ENCODE measurements around the gene GPRC5B. TPM values are rescaled to one million over a fixed set of nuclear protein-coding genes. Genes with fewer than 3 reads are reported as not detected.

GPRC5B gene
- total and polyA plus RNA-seq, 2 of the 8 experiments (the other 6 are each of a cell fraction or from before 2014, with no cell fraction given): 106 to 160 TPM

- H2BK15ac ChIP-seq (ENCODE audit: low read length): no peak overlapping the region
- peak overlapping the region; percentile 57; the same call in 1 of the 2 replicates for H2BK20ac ChIP-seq (ENCODE audit: low read length)
- peak overlapping the region; percentile 42 for H2AK5ac ChIP-seq (ENCODE audit: low read depth, low read length)
- H3K56ac ChIP-seq (replicated peaks; ENCODE audit: insufficient read length, low read depth, low read length): peak overlapping the region; percentile 50
- H3K14ac ChIP-seq (ENCODE audit: insufficient read length): no peak overlapping the region
- no peaks in the 10 kb centered on the region for H3K27me3 ChIP-seq (replicated peaks in 1 of 4; ENCODE audit: control insufficient read depth in 3 of 4, extremely low read depth in 1 of 4, insufficient read depth in 3 of 4, low read length in 3 of 4)
- peaks cover 19 to 47% (median 41%) of the 10 kb centered on the region in 4 experiments for H3K4me1 ChIP-seq (replicated peaks in 1 of 4; ENCODE audit: control insufficient read depth in 3 of 4, insufficient read depth in 4 of 4, low read length in 3 of 4)
- POLR2A ChIA-PET (ENCODE audit: partially characterized antibody): interaction anchor here (0.9 to 9.2 kb wide), 7 partner anchors 9 to 146 kb away, joined by 3 to 114 read pairs (median 9); partner anchors contain the start of genes GPRC5B, IQCK and KNOP1
- peak overlapping the region; percentile 41 for H4K5ac ChIP-seq (ENCODE audit: insufficient read length, low read depth, low read length)
- peak overlapping the region; percentile 61 to 88 for H3K4me2 ChIP-seq (ENCODE audit: insufficient read depth in 1 of 2, low read depth in 2 of 2, low read length in 2 of 2)
- TF ChIP-seq GTF2F1 (IDR thresholded peaks at IDR 0.05; ENCODE audit: borderline replicate concordance, low read depth, low read length): no peak
- peak in 1 of 2 experiments; percentile 52; a peak in 2 of 3 replicates for TF ChIP-seq POLR2A (IDR thresholded peaks at IDR 0.05; ENCODE audit: control extremely low read depth in 1 of 2, low read depth in 2 of 2, low read length in 2 of 2)
- peak overlapping the region; percentile 91 for H3K18ac ChIP-seq (ENCODE audit: extremely low read depth, low read length)
- FAIRE-seq: no peak
- peaks cover 12 to 56% (median 19%) of the 10 kb centered on the region in 4 experiments; a peak in 7 of 8 replicates for H3K36me3 ChIP-seq (ENCODE audit: control insufficient read depth in 2 of 4, insufficient read depth in 4 of 4, low read length in 3 of 4)
- H3K23me2 ChIP-seq (ENCODE audit: low read depth, low read length): peaks cover 7% of the 10 kb centered on the region
- H3K9ac ChIP-seq (replicated peaks in 1 of 4; ENCODE audit: extremely low read depth in 1 of 4, low read depth in 3 of 4, low read length in 3 of 4): peak overlapping the region in 1 of 4 experiments; percentile 55; a peak in 1 of 7 replicates
- peak overlapping the region; percentile 19 for H3K4ac ChIP-seq (replicated peaks; ENCODE audit: insufficient read length, low read depth, low read length)
- no peaks in the 10 kb centered on the region for H4K20me1 ChIP-seq (replicated peaks in 1 of 2; ENCODE audit: control insufficient read depth in 1 of 2, insufficient read depth in 2 of 2, low read length in 2 of 2)
- H3K4me3 ChIP-seq (ENCODE audit: extremely low read depth in 1 of 4, insufficient read depth in 2 of 4, low read depth in 3 of 4, low read length in 4 of 4): peak overlapping the region in 1 of 4 experiments; percentile 49; a peak in 1 of 8 replicates
- H2BK120ac ChIP-seq (replicated peaks; ENCODE audit: low read depth, low read length): peak overlapping the region; percentile 58
- DNase-seq (ENCODE audit: low read depth in 1 of 2, low spot score in 2 of 2): no peak
- peak overlapping the region; percentile 83 for H3K27ac ChIP-seq (ENCODE audit: low read depth, low read length)
- H3K79me1 ChIP-seq (ENCODE audit: low read depth, low read length): peaks cover 2% of the 10 kb centered on the region; the same call in 1 of the 2 replicates
- CTCF ChIA-PET (ENCODE audit: partially characterized antibody): interaction anchor here (1.3 kb wide), 2 partner anchors 22 to 48 kb away, joined by 3 to 4 read pairs; no protein-coding TSS in a partner anchor
- H2BK12ac ChIP-seq (ENCODE audit: low read depth, low read length): peak overlapping the region; percentile 86
- H3K9me3 ChIP-seq (ENCODE audit: insufficient read depth in 2 of 2, low read depth in 1 of 2, low read length in 1 of 2): no peaks in the 10 kb centered on the region
- peak overlapping the region; percentile 90; the same call in 1 of the 2 replicates for H4K8ac ChIP-seq (ENCODE audit: extremely low read depth, insufficient read depth, low read length)
- WGBS, 2 experiments (ENCODE audit: extremely low coverage in 1 of 2, insufficient coverage in 1 of 2, insufficient read length in 1 of 2, insufficient replicate concordance in 2 of 2, low coverage in 1 of 2, low lambda C conversion rate in 2 of 2, missing lambda C conversion rate in 1 of 2): 76% methylated on average over 4 of the region's 4 CpGs; no CpG with 5 or more reads in 1 of the 2 experiments
- H3K79me2 ChIP-seq (ENCODE audit: control insufficient read depth in 1 of 2, insufficient read depth in 2 of 2, low read length in 2 of 2): peaks cover 0 to 20% of the 10 kb centered on the region in 2 experiments; a peak in 2 of 4 replicates
- H4K91ac ChIP-seq (replicated peaks; ENCODE audit: insufficient read length, low read length): peak overlapping the region; percentile 96
- no peak overlapping the region for H2AFZ ChIP-seq (ENCODE audit: low read length)
- peak overlapping the region; percentile 94 for H2BK5ac ChIP-seq (ENCODE audit: low read depth, low read length)
- no peak overlapping the region for H3K23ac ChIP-seq (ENCODE audit: insufficient read length)
These were observed 25.0 kb downstream of the GPRC5B start for GRCh38 chr16:19859603-19860002.
